Mammary epithelial cell (primary cell): ENCODE data around the gene NRBF2.

Experiments
- EZH2 ChIP-seq: IDR thresholded peaks from 2 replicates; pipeline ENCODE4 v1.6.1; 2012; ENCODE audit warnings: low read length, inconsistent platforms, borderline replicate concordance
- TF ChIP-seq, protein P1 (sequence below), 2 donors: IDR thresholded peaks in 1 of 2; conservative IDR thresholded peaks in 1 of 2; 2 replicates each; pipeline ENCODE4 v1.5.1; 2011 to 2012; ENCODE audit warnings: inconsistent platforms in 2 of 2, low read length in 2 of 2, mild to moderate bottlenecking in 2 of 2, control low read depth in 1 of 2, low read depth in 1 of 2; ENCODE audit not compliant: insufficient read depth in 1 of 2; ENCODE audit errors: extremely low read depth in 1 of 2

- TF ChIP-seq, protein P1, sequence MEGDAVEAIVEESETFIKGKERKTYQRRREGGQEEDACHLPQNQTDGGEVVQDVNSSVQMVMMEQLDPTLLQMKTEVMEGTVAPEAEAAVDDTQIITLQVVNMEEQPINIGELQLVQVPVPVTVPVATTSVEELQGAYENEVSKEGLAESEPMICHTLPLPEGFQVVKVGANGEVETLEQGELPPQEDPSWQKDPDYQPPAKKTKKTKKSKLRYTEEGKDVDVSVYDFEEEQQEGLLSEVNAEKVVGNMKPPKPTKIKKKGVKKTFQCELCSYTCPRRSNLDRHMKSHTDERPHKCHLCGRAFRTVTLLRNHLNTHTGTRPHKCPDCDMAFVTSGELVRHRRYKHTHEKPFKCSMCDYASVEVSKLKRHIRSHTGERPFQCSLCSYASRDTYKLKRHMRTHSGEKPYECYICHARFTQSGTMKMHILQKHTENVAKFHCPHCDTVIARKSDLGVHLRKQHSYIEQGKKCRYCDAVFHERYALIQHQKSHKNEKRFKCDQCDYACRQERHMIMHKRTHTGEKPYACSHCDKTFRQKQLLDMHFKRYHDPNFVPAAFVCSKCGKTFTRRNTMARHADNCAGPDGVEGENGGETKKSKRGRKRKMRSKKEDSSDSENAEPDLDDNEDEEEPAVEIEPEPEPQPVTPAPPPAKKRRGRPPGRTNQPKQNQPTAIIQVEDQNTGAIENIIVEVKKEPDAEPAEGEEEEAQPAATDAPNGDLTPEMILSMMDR (conservative IDR thresholded peaks at IDR 0.05 in 1 of 2, IDR thresholded peaks at IDR 0.05 in 1 of 2; ENCODE audit: extremely low read depth in 1 of 2, insufficient read depth in 1 of 2, low read depth in 1 of 2, low read length in 2 of 2) = no peak
- TF ChIP-seq EZH2 = no peak
Measured at GRCh38 chr10:63145782-63146181, 12.7 kb downstream of the NRBF2 start.
